ENCODE results near the gene SLC6A1.

GRCh38 chr3:11022115-11022514 is 29.6 kb downstream of the SLC6A1 start:
- TF ChIP-seq CTCF (IDR thresholded peaks at IDR 0.05 in 2 of 3, conservative IDR thresholded peaks at IDR 0.05 in 1 of 3; ENCODE audit: borderline replicate concordance in 1 of 3, insufficient read depth in 1 of 3, low read depth in 2 of 3, low read length in 2 of 3) (no peak), TCF7L2 (IDR thresholded peaks at IDR 0.05; ENCODE audit: borderline replicate concordance, extremely low read depth, insufficient read depth, insufficient read length) (no peak), POLR2A (IDR thresholded peaks at IDR 0.05; ENCODE audit: borderline replicate concordance, extremely low read depth, insufficient read depth, insufficient read length) (no peak), EZH2phosphoT487 (IDR thresholded peaks at IDR 0.05; ENCODE audit: borderline replicate concordance) (no peak), ZBTB33 (IDR thresholded peaks at IDR 0.05; ENCODE audit: extremely low read depth, insufficient replicate concordance, low read length) (no peak), EZH2 (IDR thresholded peaks at IDR 0.05) (no peak), SRF (IDR thresholded peaks at IDR 0.05; ENCODE audit: low read depth) (no peak), POLR2AphosphoS5 (IDR thresholded peaks at IDR 0.05; ENCODE audit: low read depth, low read length) (no peak), ELF1 (IDR thresholded peaks at IDR 0.05; ENCODE audit: borderline replicate concordance, low read depth) (no peak), RAD21 (IDR thresholded peaks at IDR 0.05; ENCODE audit: low read depth) (no peak)

Measured in HCT116 (cell line).